SK-N-MC (cell line): ENCODE measurements around the gene POLR2H.

ENCODE experiments used
- EZH2 ChIP-seq: fragments of 200-600 bp; sonication (generic); IDR thresholded peaks from one replicate; pipeline ENCODE4 v1.6.1; 2017; ENCODE audit warnings: antibody characterized with exemption
- FOXP2 ChIP-seq: optimal IDR thresholded peaks from 2 replicates; pipeline ENCODE3; 2011; ENCODE audit warnings: mild to moderate bottlenecking, moderate library complexity; ENCODE audit not compliant: insufficient read depth; ENCODE audit errors: extremely low read length, control extremely low read depth
- POLR2AphosphoS5 ChIP-seq: IDR thresholded peaks from 2 replicates; pipeline ENCODE4 v1.6.1; 2012; ENCODE audit warnings: mild to moderate bottlenecking, low read depth, low read length, borderline replicate concordance

DNA sequence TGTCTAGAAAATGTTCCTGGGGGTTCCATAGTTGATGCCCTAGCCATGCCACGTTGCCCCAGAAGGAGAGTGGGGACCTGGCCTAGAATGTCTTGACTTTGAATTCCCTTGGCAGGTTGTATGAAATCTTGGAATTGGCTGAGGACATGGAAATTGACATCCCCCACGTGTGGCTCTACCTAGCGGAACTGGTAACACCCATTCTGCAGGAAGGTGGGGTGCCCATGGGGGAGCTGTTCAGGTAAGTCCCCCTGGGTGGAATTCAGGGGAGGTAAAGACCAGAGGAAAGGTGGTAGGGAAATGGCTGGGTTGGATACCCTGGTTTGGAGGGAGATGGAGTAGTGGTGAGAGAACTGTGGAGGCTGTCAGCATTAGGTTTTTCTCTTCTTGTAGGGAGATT lies 33.0 kb upstream of the POLR2H start:
- no peak for TF ChIP-seq EZH2
- TF ChIP-seq POLR2AphosphoS5 = no peak
- no peak for TF ChIP-seq FOXP2
